ENCODE data around the gene PALLD. TPM values are rescaled to one million over a fixed set of nuclear protein-coding genes. Genes with fewer than 3 reads are reported as not detected.

Gene PALLD
- total RNA-seq, 1 experiment from 2014 or later: 6.5 TPM

GRCh38 chr4:168586926-168587325, 90.1 kb downstream of the PALLD start:
- Histone ChIP-seq H3K4me1 (ENCODE audit: control insufficient read depth, insufficient read depth, low read length) (peaks cover 2% of the 10 kb centered on the region; the same call in 1 of the 2 replicates), H3K4me3 (ENCODE audit: low read depth in 2 of 2, low read length in 2 of 2) (no peak overlapping the region)
- CTCF ChIA-PET: no interaction called here

GRCh38 chr4:168587411-168588125, 90.7 kb downstream of the PALLD start:
- in situ Hi-C loops (cut with HindIII; ENCODE audit: low pct_unique_long_range_greater_than_20kb, low sequenced_read_pairs) (no loop called here), intact Hi-C loops (cut with micrococcal nuclease; ENCODE audit: unreplicated experiment) (loop anchor here (5.0 kb wide), 1 partner anchor 330 kb away; no protein-coding TSS in a partner anchor)
- peaks cover 2% of the 10 kb centered on the region; the same call in 1 of the 2 replicates for H3K4me1 ChIP-seq (ENCODE audit: control insufficient read depth, insufficient read depth, low read length)
- no peaks in the 10 kb centered on the region for H3K9me3 ChIP-seq (ENCODE audit: control insufficient read depth, insufficient read depth, low read depth, low read length)
- ChIA-PET CTCF (no interaction called here), POLR2A (no interaction called here)
- H3K27ac ChIP-seq (ENCODE audit: low read length): no peak overlapping the region
- H3K4me3 ChIP-seq (ENCODE audit: low read depth in 2 of 2, low read length in 2 of 2): no peak overlapping the region
- H3K27me3 ChIP-seq (ENCODE audit: control insufficient read depth, insufficient read depth, low read length): no peaks in the 10 kb centered on the region
- no peak for TF ChIP-seq CTCF (IDR thresholded peaks at IDR 0.05)
- no peak for TF ChIP-seq REST (IDR thresholded peaks at IDR 0.05; ENCODE audit: insufficient read depth in 1 of 2, low read depth in 2 of 2, low read length in 1 of 2)
- no peak for TF ChIP-seq POLR2AphosphoS5 (IDR thresholded peaks at IDR 0.05; ENCODE audit: low read depth, low read length)
- TF ChIP-seq SIN3A (IDR thresholded peaks at IDR 0.05; ENCODE audit: borderline replicate concordance, insufficient read depth, low read depth, low read length): no peak
- TF ChIP-seq TCF7L2 (IDR thresholded peaks at IDR 0.05; ENCODE audit: low read depth, low read length): no peak
- BruUV-seq (replicated peaks): no TSS peak
- ATAC-seq: peak; percentile 57
- no peak for DNase-seq (ENCODE audit: low read depth, low spot score)
- H3K36me3 ChIP-seq (ENCODE audit: control insufficient read depth, insufficient read depth, low read length): no peaks in the 10 kb centered on the region

More at GRCh38 chr4:168586926-168587325, 90.1 kb downstream of the PALLD start:
- BruUV-seq (replicated peaks): no TSS peak
- ATAC-seq (no peak), DNase-seq (ENCODE audit: low read depth, low spot score) (no peak)
- no peak for TF ChIP-seq POLR2AphosphoS5 (IDR thresholded peaks at IDR 0.05; ENCODE audit: low read depth, low read length)
- no peak for TF ChIP-seq TCF7L2 (IDR thresholded peaks at IDR 0.05; ENCODE audit: low read depth, low read length)
- no peak for TF ChIP-seq CTCF (IDR thresholded peaks at IDR 0.05)
- TF ChIP-seq REST (IDR thresholded peaks at IDR 0.05; ENCODE audit: insufficient read depth in 1 of 2, low read depth in 2 of 2, low read length in 1 of 2): no peak
- no peak for TF ChIP-seq SIN3A (IDR thresholded peaks at IDR 0.05; ENCODE audit: borderline replicate concordance, insufficient read depth, low read depth, low read length)
- POLR2A ChIA-PET: no interaction called here
- Histone ChIP-seq H3K27me3 (ENCODE audit: control insufficient read depth, insufficient read depth, low read length) (no peaks in the 10 kb centered on the region), H3K27ac (ENCODE audit: low read length) (no peak overlapping the region), H3K36me3 (ENCODE audit: control insufficient read depth, insufficient read depth, low read length) (no peaks in the 10 kb centered on the region), H3K9me3 (ENCODE audit: control insufficient read depth, insufficient read depth, low read depth, low read length) (no peaks in the 10 kb centered on the region)
- in situ Hi-C loops (cut with HindIII; ENCODE audit: low pct_unique_long_range_greater_than_20kb, low sequenced_read_pairs): no loop called here
- intact Hi-C loops (cut with micrococcal nuclease; ENCODE audit: unreplicated experiment): loop anchor here (5.0 kb wide), 1 partner anchor 330 kb away; no protein-coding TSS in a partner anchor

Data from Panc1 (cell line).